ENCODE data around the gene ZNF14. TPM values are rescaled to one million over a fixed set of nuclear protein-coding genes. Genes with fewer than 3 reads are reported as not detected.

ZNF14 gene
- total and polyA plus RNA-seq, 9 of the 15 experiments (the other 6 are each of a cell fraction or from before 2014, with no cell fraction given): 1.9 to 7.0 (median 4.0) TPM

- no peak for TF ChIP-seq BRF1 (IDR thresholded peaks at IDR 0.05; ENCODE audit: borderline replicate concordance, extremely low read depth, insufficient read length)
- TF ChIP-seq, protein P1, sequence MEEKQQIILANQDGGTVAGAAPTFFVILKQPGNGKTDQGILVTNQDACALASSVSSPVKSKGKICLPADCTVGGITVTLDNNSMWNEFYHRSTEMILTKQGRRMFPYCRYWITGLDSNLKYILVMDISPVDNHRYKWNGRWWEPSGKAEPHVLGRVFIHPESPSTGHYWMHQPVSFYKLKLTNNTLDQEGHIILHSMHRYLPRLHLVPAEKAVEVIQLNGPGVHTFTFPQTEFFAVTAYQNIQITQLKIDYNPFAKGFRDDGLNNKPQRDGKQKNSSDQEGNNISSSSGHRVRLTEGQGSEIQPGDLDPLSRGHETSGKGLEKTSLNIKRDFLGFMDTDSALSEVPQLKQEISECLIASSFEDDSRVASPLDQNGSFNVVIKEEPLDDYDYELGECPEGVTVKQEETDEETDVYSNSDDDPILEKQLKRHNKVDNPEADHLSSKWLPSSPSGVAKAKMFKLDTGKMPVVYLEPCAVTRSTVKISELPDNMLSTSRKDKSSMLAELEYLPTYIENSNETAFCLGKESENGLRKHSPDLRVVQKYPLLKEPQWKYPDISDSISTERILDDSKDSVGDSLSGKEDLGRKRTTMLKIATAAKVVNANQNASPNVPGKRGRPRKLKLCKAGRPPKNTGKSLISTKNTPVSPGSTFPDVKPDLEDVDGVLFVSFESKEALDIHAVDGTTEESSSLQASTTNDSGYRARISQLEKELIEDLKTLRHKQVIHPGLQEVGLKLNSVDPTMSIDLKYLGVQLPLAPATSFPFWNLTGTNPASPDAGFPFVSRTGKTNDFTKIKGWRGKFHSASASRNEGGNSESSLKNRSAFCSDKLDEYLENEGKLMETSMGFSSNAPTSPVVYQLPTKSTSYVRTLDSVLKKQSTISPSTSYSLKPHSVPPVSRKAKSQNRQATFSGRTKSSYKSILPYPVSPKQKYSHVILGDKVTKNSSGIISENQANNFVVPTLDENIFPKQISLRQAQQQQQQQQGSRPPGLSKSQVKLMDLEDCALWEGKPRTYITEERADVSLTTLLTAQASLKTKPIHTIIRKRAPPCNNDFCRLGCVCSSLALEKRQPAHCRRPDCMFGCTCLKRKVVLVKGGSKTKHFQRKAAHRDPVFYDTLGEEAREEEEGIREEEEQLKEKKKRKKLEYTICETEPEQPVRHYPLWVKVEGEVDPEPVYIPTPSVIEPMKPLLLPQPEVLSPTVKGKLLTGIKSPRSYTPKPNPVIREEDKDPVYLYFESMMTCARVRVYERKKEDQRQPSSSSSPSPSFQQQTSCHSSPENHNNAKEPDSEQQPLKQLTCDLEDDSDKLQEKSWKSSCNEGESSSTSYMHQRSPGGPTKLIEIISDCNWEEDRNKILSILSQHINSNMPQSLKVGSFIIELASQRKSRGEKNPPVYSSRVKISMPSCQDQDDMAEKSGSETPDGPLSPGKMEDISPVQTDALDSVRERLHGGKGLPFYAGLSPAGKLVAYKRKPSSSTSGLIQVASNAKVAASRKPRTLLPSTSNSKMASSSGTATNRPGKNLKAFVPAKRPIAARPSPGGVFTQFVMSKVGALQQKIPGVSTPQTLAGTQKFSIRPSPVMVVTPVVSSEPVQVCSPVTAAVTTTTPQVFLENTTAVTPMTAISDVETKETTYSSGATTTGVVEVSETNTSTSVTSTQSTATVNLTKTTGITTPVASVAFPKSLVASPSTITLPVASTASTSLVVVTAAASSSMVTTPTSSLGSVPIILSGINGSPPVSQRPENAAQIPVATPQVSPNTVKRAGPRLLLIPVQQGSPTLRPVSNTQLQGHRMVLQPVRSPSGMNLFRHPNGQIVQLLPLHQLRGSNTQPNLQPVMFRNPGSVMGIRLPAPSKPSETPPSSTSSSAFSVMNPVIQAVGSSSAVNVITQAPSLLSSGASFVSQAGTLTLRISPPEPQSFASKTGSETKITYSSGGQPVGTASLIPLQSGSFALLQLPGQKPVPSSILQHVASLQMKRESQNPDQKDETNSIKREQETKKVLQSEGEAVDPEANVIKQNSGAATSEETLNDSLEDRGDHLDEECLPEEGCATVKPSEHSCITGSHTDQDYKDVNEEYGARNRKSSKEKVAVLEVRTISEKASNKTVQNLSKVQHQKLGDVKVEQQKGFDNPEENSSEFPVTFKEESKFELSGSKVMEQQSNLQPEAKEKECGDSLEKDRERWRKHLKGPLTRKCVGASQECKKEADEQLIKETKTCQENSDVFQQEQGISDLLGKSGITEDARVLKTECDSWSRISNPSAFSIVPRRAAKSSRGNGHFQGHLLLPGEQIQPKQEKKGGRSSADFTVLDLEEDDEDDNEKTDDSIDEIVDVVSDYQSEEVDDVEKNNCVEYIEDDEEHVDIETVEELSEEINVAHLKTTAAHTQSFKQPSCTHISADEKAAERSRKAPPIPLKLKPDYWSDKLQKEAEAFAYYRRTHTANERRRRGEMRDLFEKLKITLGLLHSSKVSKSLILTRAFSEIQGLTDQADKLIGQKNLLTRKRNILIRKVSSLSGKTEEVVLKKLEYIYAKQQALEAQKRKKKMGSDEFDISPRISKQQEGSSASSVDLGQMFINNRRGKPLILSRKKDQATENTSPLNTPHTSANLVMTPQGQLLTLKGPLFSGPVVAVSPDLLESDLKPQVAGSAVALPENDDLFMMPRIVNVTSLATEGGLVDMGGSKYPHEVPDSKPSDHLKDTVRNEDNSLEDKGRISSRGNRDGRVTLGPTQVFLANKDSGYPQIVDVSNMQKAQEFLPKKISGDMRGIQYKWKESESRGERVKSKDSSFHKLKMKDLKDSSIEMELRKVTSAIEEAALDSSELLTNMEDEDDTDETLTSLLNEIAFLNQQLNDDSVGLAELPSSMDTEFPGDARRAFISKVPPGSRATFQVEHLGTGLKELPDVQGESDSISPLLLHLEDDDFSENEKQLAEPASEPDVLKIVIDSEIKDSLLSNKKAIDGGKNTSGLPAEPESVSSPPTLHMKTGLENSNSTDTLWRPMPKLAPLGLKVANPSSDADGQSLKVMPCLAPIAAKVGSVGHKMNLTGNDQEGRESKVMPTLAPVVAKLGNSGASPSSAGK (IDR thresholded peaks at IDR 0.05): peak; percentile 50
- no peak for TF ChIP-seq EGR1 (conservative IDR thresholded peaks at IDR 0.05)
- TF ChIP-seq XRCC4 (IDR thresholded peaks at IDR 0.05; ENCODE audit: extremely low read depth, insufficient read depth, insufficient read length): no peak
- no peak for TF ChIP-seq ZNF184 (CRISPR knock-in tag; IDR thresholded peaks at IDR 0.05)
- no peak for TF ChIP-seq ZNF263 (CRISPR knock-in tag; IDR thresholded peaks at IDR 0.05; ENCODE audit: borderline replicate concordance)
- TF ChIP-seq, protein P2, sequence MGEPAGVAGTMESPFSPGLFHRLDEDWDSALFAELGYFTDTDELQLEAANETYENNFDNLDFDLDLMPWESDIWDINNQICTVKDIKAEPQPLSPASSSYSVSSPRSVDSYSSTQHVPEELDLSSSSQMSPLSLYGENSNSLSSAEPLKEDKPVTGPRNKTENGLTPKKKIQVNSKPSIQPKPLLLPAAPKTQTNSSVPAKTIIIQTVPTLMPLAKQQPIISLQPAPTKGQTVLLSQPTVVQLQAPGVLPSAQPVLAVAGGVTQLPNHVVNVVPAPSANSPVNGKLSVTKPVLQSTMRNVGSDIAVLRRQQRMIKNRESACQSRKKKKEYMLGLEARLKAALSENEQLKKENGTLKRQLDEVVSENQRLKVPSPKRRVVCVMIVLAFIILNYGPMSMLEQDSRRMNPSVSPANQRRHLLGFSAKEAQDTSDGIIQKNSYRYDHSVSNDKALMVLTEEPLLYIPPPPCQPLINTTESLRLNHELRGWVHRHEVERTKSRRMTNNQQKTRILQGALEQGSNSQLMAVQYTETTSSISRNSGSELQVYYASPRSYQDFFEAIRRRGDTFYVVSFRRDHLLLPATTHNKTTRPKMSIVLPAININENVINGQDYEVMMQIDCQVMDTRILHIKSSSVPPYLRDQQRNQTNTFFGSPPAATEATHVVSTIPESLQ (CRISPR knock-in tag; IDR thresholded peaks at IDR 0.05): no peak
- no peak for TF ChIP-seq TBL1XR1 (IDR thresholded peaks at IDR 0.05; ENCODE audit: low read length in 2 of 2)
- TF ChIP-seq POLR3G (IDR thresholded peaks at IDR 0.05; ENCODE audit: extremely low read depth, insufficient read length, insufficient replicate concordance): no peak
- TF ChIP-seq POLR2AphosphoS2 (IDR thresholded peaks at IDR 0.05; ENCODE audit: low read length): peak; percentile 44; the same call in 1 of the 2 replicates
- no peak for TF ChIP-seq CGGBP1 (CRISPR knock-in tag; IDR thresholded peaks at IDR 0.05)
- no peak for TF ChIP-seq ZKSCAN8 (CRISPR knock-in tag; IDR thresholded peaks at IDR 0.05)
- no peak for TF ChIP-seq ZNF232 (CRISPR knock-in tag; IDR thresholded peaks at IDR 0.05)
- TF ChIP-seq ZNF23 (CRISPR knock-in tag; IDR thresholded peaks at IDR 0.05): no peak
Observed at GRCh38 chr19:19668230-19669012, 64.5 kb downstream of the ZNF14 start, which contains the start of gene ZNF101 (continued).

Data from K562 (cell line).